ENCODE data around the gene NUDT19.

The NUDT19 gene

DNA sequence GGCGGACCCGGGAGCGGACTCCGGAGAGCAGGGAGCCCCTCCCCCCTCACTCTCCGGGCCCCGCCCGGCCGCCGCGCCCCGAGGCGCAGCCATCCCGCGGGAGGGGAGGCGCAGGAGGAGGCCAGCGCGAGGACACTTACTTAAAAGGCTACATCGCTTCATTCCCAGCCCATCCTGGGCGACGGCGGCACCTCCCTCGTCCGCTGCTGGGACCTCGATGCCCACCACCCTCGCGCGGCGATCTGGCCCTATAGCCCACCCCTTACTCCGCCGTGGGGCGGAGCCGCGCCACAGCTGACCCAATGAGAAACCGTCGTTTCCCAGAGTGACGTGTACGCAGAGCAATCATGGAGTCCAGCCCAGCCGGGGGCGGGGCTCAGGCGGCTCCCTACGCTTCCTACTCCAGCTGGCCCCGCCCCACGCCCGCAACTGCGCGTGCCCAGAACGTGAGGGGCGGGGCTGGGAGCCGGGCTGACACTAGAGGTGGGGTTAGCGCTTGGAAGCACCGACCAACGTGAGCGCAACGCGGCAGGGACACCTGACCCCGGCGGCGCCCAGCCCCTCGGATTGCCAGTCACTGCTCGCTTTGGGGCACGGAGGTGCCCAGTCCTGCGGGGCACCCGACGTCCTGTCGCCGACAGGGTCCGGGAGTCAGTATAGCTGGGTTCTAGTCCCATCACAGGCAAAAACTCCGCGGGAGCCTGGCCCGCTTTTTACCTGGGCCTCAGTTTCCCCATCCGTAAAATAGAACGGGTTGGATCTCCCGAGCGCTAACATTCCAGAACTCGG, 16.5 kb upstream of the NUDT19 start, which contains the start of gene ANKRD27:
Gene ANKRD27, minus strand, starts transcription at position 250 of the 789 bp plus-strand sequence. CDS start 16,165 bp downstream, outside the sequence.
- Histone ChIP-seq H3K4me1 (ENCODE audit: control insufficient read depth, insufficient read depth, low read length) (peaks cover 15% of the 10 kb centered on the region), H3K9ac (ENCODE audit: low read depth, low read length) (0 out of 2 replicates have a peak within 1 kb of the TSS, but pooled peaks have one; percentile 15), H3K9me3 (ENCODE audit: control insufficient read depth, insufficient read depth, low read length) (no peaks in the 10 kb centered on the region), H3K36me3 (ENCODE audit: control insufficient read depth, insufficient read depth, low read length) (no peaks in the 10 kb centered on the region), H3K27me3 (ENCODE audit: control insufficient read depth, insufficient read depth, low read length) (peaks cover 29% of the 10 kb centered on the region), H3K4me3 (ENCODE audit: low read depth, low read length) (peak within 1 kb of the TSS; percentile 73), H3K27ac (ENCODE audit: low read depth, low read length) (peak within 1 kb of the TSS; percentile 59)

DNA sequence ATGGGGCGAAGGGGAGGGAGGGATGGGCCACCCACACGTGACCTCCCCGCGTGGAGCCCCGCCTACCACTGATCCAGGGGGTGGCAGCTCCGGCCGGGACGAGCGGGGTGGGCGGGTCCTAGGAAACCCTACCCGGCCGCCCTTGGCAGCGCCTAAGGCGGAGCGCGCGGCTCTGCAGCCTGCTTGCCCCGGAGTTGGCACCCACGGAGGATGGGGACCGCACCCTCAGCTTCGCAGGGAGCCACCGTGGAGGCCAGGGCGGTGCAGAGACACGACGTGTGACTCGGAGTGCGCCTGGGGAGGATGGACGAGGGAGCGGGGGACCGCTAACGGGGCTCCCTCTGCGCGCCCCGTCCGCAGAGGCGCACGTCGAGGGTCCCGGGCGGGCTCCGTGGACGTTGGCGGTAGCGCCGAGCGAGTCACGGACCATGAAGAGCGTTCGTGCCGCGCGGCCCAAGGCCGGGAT, 15.9 kb upstream of the NUDT19 start, which contains the start of gene RGS9BP:
Gene RGS9BP, plus strand, starts transcription at position 129 of the 466 bp plus-strand sequence. CDS start 416 bp downstream, outside the sequence.
- Histone ChIP-seq H3K4me3 (ENCODE audit: low read depth, low read length) (peak within 1 kb of the TSS; percentile 73), H3K27me3 (ENCODE audit: control insufficient read depth, insufficient read depth, low read length) (peaks cover 29% of the 10 kb centered on the region), H3K27ac (ENCODE audit: low read depth, low read length) (peak within 1 kb of the TSS; percentile 59)

DNA sequence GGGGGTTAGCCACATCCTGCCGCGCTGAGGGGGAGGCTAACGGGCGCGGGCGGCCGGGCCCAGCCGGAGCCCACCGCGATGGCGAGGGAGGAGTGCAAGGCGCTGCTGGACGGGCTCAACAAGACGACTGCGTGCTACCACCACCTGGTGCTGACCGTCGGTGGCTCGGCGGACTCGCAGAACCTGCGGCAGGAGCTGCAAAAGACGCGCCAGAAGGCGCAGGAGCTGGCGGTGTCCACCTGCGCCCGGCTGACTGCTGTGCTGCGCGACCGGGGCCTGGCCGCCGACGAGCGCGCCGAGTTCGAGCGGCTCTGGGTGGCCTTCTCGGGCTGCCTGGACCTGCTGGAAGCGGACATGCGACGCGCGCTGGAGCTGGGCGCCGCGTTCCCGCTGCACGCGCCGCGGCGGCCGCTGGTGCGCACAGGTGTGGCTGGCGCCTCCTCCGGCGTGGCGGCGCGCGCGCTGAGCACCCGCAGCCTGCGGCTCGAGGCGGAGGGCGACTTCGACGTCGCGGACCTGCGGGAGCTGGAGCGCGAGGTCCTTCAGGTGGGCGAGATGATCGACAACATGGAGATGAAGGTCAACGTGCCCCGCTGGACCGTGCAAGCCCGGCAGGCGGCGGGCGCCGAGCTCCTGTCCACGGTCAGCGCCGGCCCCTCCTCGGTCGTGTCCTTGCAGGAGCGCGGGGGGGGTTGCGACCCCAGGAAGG, 15.3 kb upstream of the NUDT19 start:
- Histone ChIP-seq H3K4me3 (ENCODE audit: low read depth, low read length) (peak overlapping the region; percentile 73), H3K4me1 (ENCODE audit: control insufficient read depth, insufficient read depth, low read length) (peaks cover 15% of the 10 kb centered on the region), H3K27ac (ENCODE audit: low read depth, low read length) (no peak overlapping the region)

More for the DNA sequence above, 15.9 kb upstream of the NUDT19 start, which contains the start of gene RGS9BP:
- Histone ChIP-seq H3K36me3 (ENCODE audit: control insufficient read depth, insufficient read depth, low read length) (no peaks in the 10 kb centered on the region), H3K4me1 (ENCODE audit: control insufficient read depth, insufficient read depth, low read length) (peaks cover 15% of the 10 kb centered on the region), H3K9me3 (ENCODE audit: control insufficient read depth, insufficient read depth, low read length) (no peaks in the 10 kb centered on the region), H3K9ac (ENCODE audit: low read depth, low read length) (no peak within 1 kb of the TSS)

DNA sequence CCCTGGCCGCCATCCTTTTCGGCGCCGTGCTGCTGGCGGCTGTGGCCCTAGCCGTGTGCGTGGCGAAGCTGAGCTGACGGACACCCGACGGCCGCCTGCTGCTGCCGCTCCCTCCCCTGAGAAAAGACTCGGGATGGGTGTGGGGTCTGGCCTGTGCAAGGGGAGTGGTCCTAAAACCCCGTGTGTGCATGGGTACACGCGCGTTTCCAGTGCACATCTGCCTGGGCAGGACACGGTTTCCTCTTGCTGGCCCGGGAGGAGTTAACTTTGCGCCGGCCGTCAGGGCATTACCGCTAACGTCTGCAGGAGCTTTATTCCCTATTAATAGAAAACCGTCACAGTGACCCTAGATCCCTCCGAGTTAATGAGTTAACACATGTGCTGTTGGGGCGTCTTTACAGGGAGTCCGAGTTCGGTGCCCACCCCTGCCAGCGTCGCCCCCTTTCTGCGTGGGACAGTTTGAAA, 14.7 kb upstream of the NUDT19 start:
- no peak overlapping the region for H3K9ac ChIP-seq (ENCODE audit: low read depth, low read length)
- peaks cover 29% of the 10 kb centered on the region for H3K27me3 ChIP-seq (ENCODE audit: control insufficient read depth, insufficient read depth, low read length)
- H3K4me1 ChIP-seq (ENCODE audit: control insufficient read depth, insufficient read depth, low read length) = peaks cover 15% of the 10 kb centered on the region
- no peaks in the 10 kb centered on the region for H3K36me3 ChIP-seq (ENCODE audit: control insufficient read depth, insufficient read depth, low read length)
- no peaks in the 10 kb centered on the region for H3K9me3 ChIP-seq (ENCODE audit: control insufficient read depth, insufficient read depth, low read length)
- no peak overlapping the region for H3K27ac ChIP-seq (ENCODE audit: low read depth, low read length)
- peak overlapping the region; percentile 73; the same call in 1 of the 2 replicates for H3K4me3 ChIP-seq (ENCODE audit: low read depth, low read length)

More for the DNA sequence above, 15.3 kb upstream of the NUDT19 start:
- no peaks in the 10 kb centered on the region for H3K36me3 ChIP-seq (ENCODE audit: control insufficient read depth, insufficient read depth, low read length)
- no peak overlapping the region for H3K9ac ChIP-seq (ENCODE audit: low read depth, low read length)
- H3K9me3 ChIP-seq (ENCODE audit: control insufficient read depth, insufficient read depth, low read length) = no peaks in the 10 kb centered on the region
- peaks cover 29% of the 10 kb centered on the region for H3K27me3 ChIP-seq (ENCODE audit: control insufficient read depth, insufficient read depth, low read length)

DNA sequence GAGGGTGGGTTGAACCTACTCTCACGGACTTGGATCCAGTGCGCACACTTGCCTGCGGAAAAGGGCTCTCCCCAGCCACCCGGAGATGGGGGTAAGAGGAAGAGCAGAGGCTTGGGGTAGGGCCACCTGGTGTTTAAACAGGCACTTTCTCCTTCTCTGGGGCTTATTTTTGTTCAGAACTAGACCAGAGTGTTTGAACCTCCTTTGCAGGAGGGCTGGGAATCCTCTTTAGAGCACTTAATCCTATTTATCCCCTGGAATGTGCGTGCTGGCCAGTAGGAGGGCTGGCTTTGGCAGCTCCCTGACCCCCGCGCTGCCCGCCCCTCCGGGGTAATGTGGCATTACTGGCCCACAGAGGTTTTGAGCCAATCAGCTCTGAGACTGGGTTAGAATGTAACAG, 14.0 kb upstream of the NUDT19 start:
- Histone ChIP-seq H3K4me3 (ENCODE audit: low read depth, low read length) (no peak overlapping the region; the same call in 1 of the 2 replicates), H3K9ac (ENCODE audit: low read depth, low read length) (no peak overlapping the region)

DNA sequence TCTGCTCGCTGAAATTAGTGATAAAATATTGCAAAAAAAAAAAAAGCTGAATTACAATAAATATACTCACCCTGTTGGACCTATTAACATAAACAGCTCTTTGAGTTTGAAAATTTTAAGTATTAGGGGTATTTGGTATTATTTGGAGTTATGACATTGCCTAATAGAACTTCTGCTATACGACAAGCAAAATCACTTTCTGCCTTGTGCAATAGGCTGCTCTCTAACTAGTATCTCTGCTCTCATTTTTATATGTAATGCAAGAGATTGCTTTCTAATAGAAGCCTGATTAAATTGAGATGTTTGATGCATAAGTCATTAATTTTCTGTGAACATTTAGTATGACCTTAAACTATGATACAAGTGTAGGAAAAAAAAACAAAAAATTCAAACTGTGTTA, 10.6 kb upstream of the NUDT19 start:
- H3K4me1 ChIP-seq (ENCODE audit: control insufficient read depth, insufficient read depth, low read length) = peaks cover 12% of the 10 kb centered on the region
- peaks cover 23% of the 10 kb centered on the region for H3K27me3 ChIP-seq (ENCODE audit: control insufficient read depth, insufficient read depth, low read length)
- H3K27ac ChIP-seq (ENCODE audit: low read depth, low read length) = no peak overlapping the region
- H3K36me3 ChIP-seq (ENCODE audit: control insufficient read depth, insufficient read depth, low read length) = no peaks in the 10 kb centered on the region
- H3K4me3 ChIP-seq (ENCODE audit: low read depth, low read length) = no peak overlapping the region
- no peak overlapping the region for H3K9ac ChIP-seq (ENCODE audit: low read depth, low read length)
- H3K9me3 ChIP-seq (ENCODE audit: control insufficient read depth, insufficient read depth, low read length) = no peaks in the 10 kb centered on the region

More for the DNA sequence above, 14.0 kb upstream of the NUDT19 start:
- H3K9me3 ChIP-seq (ENCODE audit: control insufficient read depth, insufficient read depth, low read length) = no peaks in the 10 kb centered on the region
- no peaks in the 10 kb centered on the region for H3K36me3 ChIP-seq (ENCODE audit: control insufficient read depth, insufficient read depth, low read length)
- peaks cover 15% of the 10 kb centered on the region for H3K4me1 ChIP-seq (ENCODE audit: control insufficient read depth, insufficient read depth, low read length)
- H3K27me3 ChIP-seq (ENCODE audit: control insufficient read depth, insufficient read depth, low read length) = peaks cover 29% of the 10 kb centered on the region
- H3K27ac ChIP-seq (ENCODE audit: low read depth, low read length) = peak overlapping the region; percentile 31

DNA sequence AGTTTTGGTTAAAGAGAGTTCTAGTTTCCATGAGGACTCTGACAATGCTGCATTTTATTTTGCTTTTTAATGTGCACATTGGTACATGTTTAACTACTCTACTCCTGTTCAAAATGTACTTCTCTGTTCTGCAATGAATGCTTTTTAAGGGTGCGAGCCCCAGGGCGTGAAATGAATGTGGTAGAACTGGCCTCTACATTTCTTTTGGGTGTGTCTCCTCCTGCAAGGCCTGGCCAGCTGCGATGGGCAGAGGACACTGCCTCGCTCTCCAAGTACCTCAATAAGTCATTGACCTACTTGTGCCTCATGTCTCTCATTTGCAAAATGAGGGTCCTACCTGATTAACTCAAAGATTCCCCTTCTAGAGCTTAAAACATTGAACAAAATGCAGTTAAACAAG, 9.3 kb upstream of the NUDT19 start:
- Histone ChIP-seq H3K27ac (ENCODE audit: low read depth, low read length) (no peak overlapping the region), H3K9ac (ENCODE audit: low read depth, low read length) (no peak overlapping the region), H3K4me1 (ENCODE audit: control insufficient read depth, insufficient read depth, low read length) (peaks cover 7% of the 10 kb centered on the region), H3K9me3 (ENCODE audit: control insufficient read depth, insufficient read depth, low read length) (no peaks in the 10 kb centered on the region), H3K36me3 (ENCODE audit: control insufficient read depth, insufficient read depth, low read length) (no peaks in the 10 kb centered on the region), H3K4me3 (ENCODE audit: low read depth, low read length) (no peak overlapping the region), H3K27me3 (ENCODE audit: control insufficient read depth, insufficient read depth, low read length) (peaks cover 9% of the 10 kb centered on the region)

DNA sequence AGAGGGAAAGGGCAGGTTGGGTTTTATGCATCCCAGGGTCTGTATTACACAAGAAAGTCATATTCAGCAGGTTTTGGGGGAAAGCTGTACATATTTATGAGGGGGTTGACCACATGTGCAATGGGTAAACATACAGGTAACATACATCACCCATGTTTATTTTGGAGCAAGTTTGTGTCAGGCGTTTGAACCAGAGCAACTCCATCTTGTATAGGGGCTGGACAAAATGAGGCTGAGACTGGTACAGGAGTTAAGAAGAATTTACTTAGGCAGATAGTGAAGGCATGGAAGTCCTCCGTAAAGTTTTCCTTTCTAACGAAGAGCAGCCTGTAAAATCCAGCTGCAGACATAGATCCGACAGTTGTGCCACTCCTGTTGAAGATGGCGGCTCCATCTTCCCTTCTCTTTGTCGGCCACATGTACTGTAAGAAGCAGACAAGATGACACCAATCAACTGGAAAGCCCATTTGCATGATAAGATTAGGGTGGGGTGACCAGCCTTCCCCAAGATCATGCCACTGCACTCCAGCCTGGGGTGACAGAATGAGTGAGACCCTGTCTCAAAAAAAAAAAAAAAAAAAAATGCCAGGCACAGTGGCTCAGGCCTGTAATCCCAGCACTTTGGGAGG, 4.7 kb upstream of the NUDT19 start:
- H3K9ac ChIP-seq (ENCODE audit: low read depth, low read length) = no peak overlapping the region
- no peak overlapping the region for H3K4me3 ChIP-seq (ENCODE audit: low read depth, low read length)
- no peaks in the 10 kb centered on the region for H3K36me3 ChIP-seq (ENCODE audit: control insufficient read depth, insufficient read depth, low read length)
- H3K27me3 ChIP-seq (ENCODE audit: control insufficient read depth, insufficient read depth, low read length) = peaks cover 6% of the 10 kb centered on the region
- H3K4me1 ChIP-seq (ENCODE audit: control insufficient read depth, insufficient read depth, low read length) = 0 out of 2 replicates have a peak, but pooled peaks cover 3% of the 10 kb centered on the region
- no peaks in the 10 kb centered on the region for H3K9me3 ChIP-seq (ENCODE audit: control insufficient read depth, insufficient read depth, low read length)
- no peak overlapping the region for H3K27ac ChIP-seq (ENCODE audit: low read depth, low read length)

DNA sequence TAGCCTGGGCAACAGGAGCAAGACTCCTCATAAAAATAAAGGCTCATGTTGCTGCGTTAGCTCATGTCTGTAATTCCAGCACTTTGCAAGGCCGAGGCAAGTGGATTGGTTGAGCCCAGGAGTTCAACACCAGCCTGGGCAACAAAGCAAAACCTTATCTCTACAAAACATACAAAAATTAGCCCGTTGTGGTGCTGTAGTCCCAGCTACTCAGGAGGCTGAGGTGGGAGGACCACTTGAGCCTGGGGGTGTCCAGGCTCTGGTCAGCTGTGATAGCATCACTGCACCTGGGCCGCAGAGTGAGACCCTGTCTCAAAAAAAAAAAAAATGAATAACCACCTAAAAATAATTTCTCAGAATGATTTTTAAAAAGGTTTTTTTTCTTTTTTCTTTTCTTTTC, 3.9 kb upstream of the NUDT19 start:
- H3K4me3 ChIP-seq (ENCODE audit: low read depth, low read length) = no peak overlapping the region
- H3K27ac ChIP-seq (ENCODE audit: low read depth, low read length) = no peak overlapping the region
- peaks cover 12% of the 10 kb centered on the region for H3K27me3 ChIP-seq (ENCODE audit: control insufficient read depth, insufficient read depth, low read length)
- H3K9me3 ChIP-seq (ENCODE audit: control insufficient read depth, insufficient read depth, low read length) = no peaks in the 10 kb centered on the region
- no peak overlapping the region for H3K9ac ChIP-seq (ENCODE audit: low read depth, low read length)
- H3K36me3 ChIP-seq (ENCODE audit: control insufficient read depth, insufficient read depth, low read length) = no peaks in the 10 kb centered on the region
- H3K4me1 ChIP-seq (ENCODE audit: control insufficient read depth, insufficient read depth, low read length) = 0 out of 2 replicates have a peak, but pooled peaks cover 3% of the 10 kb centered on the region

DNA sequence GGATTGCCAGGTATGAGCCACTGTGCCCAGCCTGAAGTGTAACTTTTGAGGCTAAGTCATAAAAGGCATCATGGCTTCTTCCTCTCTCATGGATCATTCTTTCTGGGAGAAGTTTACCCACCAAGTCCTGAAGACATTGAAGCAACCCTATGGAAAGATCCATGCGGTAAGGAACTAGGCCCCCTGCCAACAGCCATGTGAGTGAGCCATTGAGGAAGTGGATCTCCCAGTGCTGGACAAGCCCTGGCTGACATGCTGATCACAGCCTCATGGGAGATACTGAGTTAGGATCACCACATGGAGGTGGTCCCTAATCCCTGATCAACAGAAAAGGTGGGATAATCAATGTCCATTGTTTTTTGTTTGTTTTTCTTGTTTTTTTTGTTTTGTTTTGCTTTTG, 3.3 kb upstream of the NUDT19 start:
- no peak overlapping the region for H3K27ac ChIP-seq (ENCODE audit: low read depth, low read length)
- H3K9ac ChIP-seq (ENCODE audit: low read depth, low read length) = no peak overlapping the region
- H3K4me3 ChIP-seq (ENCODE audit: low read depth, low read length) = no peak overlapping the region
- peaks cover 13% of the 10 kb centered on the region for H3K27me3 ChIP-seq (ENCODE audit: control insufficient read depth, insufficient read depth, low read length)
- H3K9me3 ChIP-seq (ENCODE audit: control insufficient read depth, insufficient read depth, low read length) = no peaks in the 10 kb centered on the region
- H3K4me1 ChIP-seq (ENCODE audit: control insufficient read depth, insufficient read depth, low read length) = 0 out of 2 replicates have a peak, but pooled peaks cover 3% of the 10 kb centered on the region
- no peaks in the 10 kb centered on the region for H3K36me3 ChIP-seq (ENCODE audit: control insufficient read depth, insufficient read depth, low read length)
